Measurements from ENCODE around the gene GATA5. TPM values are rescaled to one million over a fixed set of nuclear protein-coding genes. Genes with fewer than 3 reads are reported as not detected.

GATA5 gene
- total and polyA plus RNA-seq, 10 of the 15 experiments (the other 5 are each of a cell fraction or from before 2014, with no cell fraction given) = not detected

DNA sequence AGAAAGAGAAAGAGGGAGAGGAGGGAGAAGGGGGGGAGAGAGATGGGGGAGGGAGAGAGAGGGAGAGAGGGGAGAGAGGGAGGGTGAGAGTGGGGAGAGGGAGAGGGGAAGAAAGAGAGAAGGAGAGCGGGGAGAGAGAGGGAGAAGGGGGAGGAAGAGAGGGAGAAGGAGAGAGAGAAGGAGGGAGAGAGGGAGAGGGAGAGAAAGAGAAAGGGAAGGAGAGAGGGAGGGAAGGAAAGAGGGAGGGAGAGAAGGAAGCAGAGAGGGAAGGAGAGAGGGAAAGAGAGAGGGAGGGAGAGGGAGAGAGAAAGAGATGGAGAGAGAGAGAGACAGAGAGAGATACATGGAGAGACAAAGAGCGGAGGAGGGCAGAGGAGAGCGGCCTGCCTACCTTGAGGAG lies 23.8 kb downstream of the GATA5 start:
- POLR2A ChIA-PET = no interaction called here
- ATAC-seq = no peak
- no peaks in the 10 kb centered on the region for H3K79me2 ChIP-seq (ENCODE audit: control insufficient read depth, insufficient read depth, low read length)
- RAD21 ChIA-PET (ENCODE audit: unreplicated experiment) = no interaction called here
- H3K4me1 ChIP-seq (ENCODE audit: control insufficient read depth, insufficient read depth, low read length) = no peaks in the 10 kb centered on the region
- H3K36me3 ChIP-seq (ENCODE audit: control insufficient read depth in 2 of 2, insufficient read depth in 2 of 2, low read length in 1 of 2) = no peaks in the 10 kb centered on the region
- in situ Hi-C loops (cut with MboI) = no loop called here
- SMC1A ChIA-PET (ENCODE audit: uncharacterized antibody, unreplicated experiment) = no interaction called here
- no peak overlapping the region for H3K27ac ChIP-seq (ENCODE audit: control insufficient read depth, insufficient read depth)
- intact Hi-C loops (cut with micrococcal nuclease; ENCODE audit: unreplicated experiment) = no loop called here
- no peak for FAIRE-seq
- TF ChIP-seq RELA (IDR thresholded peaks at IDR 0.05; ENCODE audit: borderline replicate concordance, partially characterized antibody) (no peak), ZNF274 (IDR thresholded peaks at IDR 0.05; ENCODE audit: insufficient read depth, insufficient read length) (no peak), KLF5 (IDR thresholded peaks at IDR 0.05; ENCODE audit: partially characterized antibody) (no peak), CBFB (IDR thresholded peaks at IDR 0.05; ENCODE audit: low read depth) (no peak), RAD51 (IDR thresholded peaks at IDR 0.05) (no peak)
- TF ChIP-seq, protein P1, sequence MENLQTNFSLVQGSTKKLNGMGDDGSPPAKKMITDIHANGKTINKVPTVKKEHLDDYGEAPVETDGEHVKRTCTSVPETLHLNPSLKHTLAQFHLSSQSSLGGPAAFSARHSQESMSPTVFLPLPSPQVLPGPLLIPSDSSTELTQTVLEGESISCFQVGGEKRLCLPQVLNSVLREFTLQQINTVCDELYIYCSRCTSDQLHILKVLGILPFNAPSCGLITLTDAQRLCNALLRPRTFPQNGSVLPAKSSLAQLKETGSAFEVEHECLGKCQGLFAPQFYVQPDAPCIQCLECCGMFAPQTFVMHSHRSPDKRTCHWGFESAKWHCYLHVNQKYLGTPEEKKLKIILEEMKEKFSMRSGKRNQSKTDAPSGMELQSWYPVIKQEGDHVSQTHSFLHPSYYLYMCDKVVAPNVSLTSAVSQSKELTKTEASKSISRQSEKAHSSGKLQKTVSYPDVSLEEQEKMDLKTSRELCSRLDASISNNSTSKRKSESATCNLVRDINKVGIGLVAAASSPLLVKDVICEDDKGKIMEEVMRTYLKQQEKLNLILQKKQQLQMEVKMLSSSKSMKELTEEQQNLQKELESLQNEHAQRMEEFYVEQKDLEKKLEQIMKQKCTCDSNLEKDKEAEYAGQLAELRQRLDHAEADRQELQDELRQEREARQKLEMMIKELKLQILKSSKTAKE (IDR thresholded peaks at IDR 0.05; ENCODE audit: low read depth, poor library complexity, severe bottlenecking) = no peak
- H3K9me3 ChIP-seq (replicated peaks; ENCODE audit: control insufficient read depth, insufficient read depth, low read length) = no peaks in the 10 kb centered on the region
- peaks cover 0 to 5% of the 10 kb centered on the region in 2 experiments; a peak in 3 of 4 replicates for H3K27me3 ChIP-seq (replicated peaks in 1 of 2; ENCODE audit: control insufficient read depth in 2 of 2, insufficient read depth in 2 of 2, low read length in 1 of 2)
- CTCF ChIA-PET = no interaction called here
- H2AFZ ChIP-seq (ENCODE audit: control insufficient read depth, low read depth, low read length) = no peak overlapping the region
- no TSS peak for BruUV-seq (replicated peaks)
- no peaks in the 10 kb centered on the region for H4K20me1 ChIP-seq (ENCODE audit: control insufficient read depth, insufficient read depth)
- no peak for DNase-seq (ENCODE audit: low read depth, low spot score)
- no peak overlapping the region for H3K4me3 ChIP-seq
- H3K9ac ChIP-seq (ENCODE audit: control insufficient read depth, insufficient read depth, low read length) = no peak overlapping the region
- WGBS (ENCODE audit: insufficient coverage, insufficient replicate concordance, low lambda C conversion rate, missing lambda C conversion rate) = 63% methylated on average over 3 of the region's 3 CpGs
- H3K4me2 ChIP-seq (ENCODE audit: control insufficient read depth, insufficient read depth) = no peak overlapping the region
